HEK293 (cell line): ENCODE data around the gene FBXO40.

Experiments
- CTCF ChIA-PET: fragments of 350-600 bp; formaldehyde crosslinking; extraction: SDS; loops from one replicate; lab custom pipeline; 2021; ENCODE audit warnings: antibody characterized with exemption; lab: Yijun Ruan, JAX
- POLR2A ChIA-PET: fragments of 300-600 bp; formaldehyde crosslinking; extraction: SDS; loops from one replicate; lab custom pipeline; 2020; ENCODE audit warnings: antibody characterized with exemption, inconsistent platforms; lab: Yijun Ruan, JAX
- H3K27ac ChIP-seq: fragments of 200-500 bp; sonication (Bioruptor generic); 2 replicates; pipeline ENCODE4 v1.5.1; 2014; ENCODE audit warnings: low read depth, low read length, control low read depth, inconsistent platforms; ENCODE audit errors: extremely low read depth
- H3K36me3 ChIP-seq, 2 experiments: fragments of 200-500 bp in 1 of 2; sonication (Bioruptor generic) in 1 of 2; 1 replicate in 1 of 2; 2 replicates in 1 of 2; pipeline ENCODE4 v1.5.1; 2014 to 2017; ENCODE audit warnings: inconsistent platforms in 2 of 2, low read length in 2 of 2; ENCODE audit not compliant: control insufficient read depth in 2 of 2, insufficient read depth in 1 of 2
- H3K4me1 ChIP-seq: fragments of 200-500 bp; sonication (Bioruptor generic); 2 replicates; pipeline ENCODE4 v1.5.1; 2014; ENCODE audit warnings: mild to moderate bottlenecking, low read length, inconsistent platforms; ENCODE audit not compliant: control insufficient read depth, insufficient read depth
- H3K4me3 ChIP-seq: 2 replicates; pipeline ENCODE4 v1.5.1; 2011; ENCODE audit warnings: low read depth, mild to moderate bottlenecking, control low read depth, low read length, moderate library complexity
- H3K9me3 ChIP-seq: fragments of 200-500 bp; sonication (Bioruptor generic); 2 replicates; pipeline ENCODE4 v1.5.1; 2014; ENCODE audit warnings: low read depth, low read length, inconsistent platforms; ENCODE audit not compliant: control insufficient read depth, insufficient read depth
- FEZF1 ChIP-seq: fragments of 450-650 bp; formaldehyde crosslinking; IDR thresholded peaks from 2 replicates; pipeline ENCODE4 v1.5.1; 2016; ENCODE audit warnings: missing biosample characterization, missing genetic modification characterization
- GLI4 ChIP-seq: fragments of 450-650 bp; formaldehyde crosslinking; IDR thresholded peaks from 2 replicates; pipeline ENCODE4 v1.5.1; 2016; ENCODE audit warnings: missing biosample characterization, missing genetic modification characterization
- GLIS1 ChIP-seq: fragments of 450-650 bp; formaldehyde crosslinking; IDR thresholded peaks from 2 replicates; pipeline ENCODE4 v1.5.1; 2016; ENCODE audit warnings: missing biosample characterization, missing genetic modification characterization
- KLF8 ChIP-seq: fragments of 450-650 bp; formaldehyde crosslinking; IDR thresholded peaks from 2 replicates; pipeline ENCODE4 v1.5.1; 2016; ENCODE audit warnings: missing biosample characterization, missing genetic modification characterization
- MYNN ChIP-seq: fragments of 450-650 bp; formaldehyde crosslinking; IDR thresholded peaks from 2 replicates; pipeline ENCODE4 v1.5.1; 2016; ENCODE audit warnings: missing biosample characterization, missing genetic modification characterization, borderline replicate concordance
- REPIN1 ChIP-seq: fragments of 450-650 bp; formaldehyde crosslinking; IDR thresholded peaks from 2 replicates; pipeline ENCODE4 v1.5.1; 2017; ENCODE audit warnings: missing biosample characterization, missing genetic modification characterization, low read depth
- SP2 ChIP-seq: fragments of 450-650 bp; formaldehyde crosslinking; IDR thresholded peaks from 2 replicates; pipeline ENCODE4 v1.5.1; 2016; ENCODE audit warnings: missing biosample characterization, missing genetic modification characterization
- YY1 ChIP-seq: fragments of 450-650 bp; formaldehyde crosslinking; IDR thresholded peaks from 2 replicates; pipeline ENCODE4 v1.5.1; 2018; ENCODE audit warnings: missing biosample characterization, missing genetic modification characterization
- ZBTB1 ChIP-seq: fragments of 450-650 bp; formaldehyde crosslinking; IDR thresholded peaks from 2 replicates; pipeline ENCODE4 v1.5.1; 2016; ENCODE audit warnings: missing biosample characterization, missing genetic modification characterization
- ZBTB21 ChIP-seq: fragments of 450-650 bp; formaldehyde crosslinking; IDR thresholded peaks from 2 replicates; pipeline ENCODE4 v1.5.1; 2017; ENCODE audit warnings: missing biosample characterization, missing genetic modification characterization
- ZFP37 ChIP-seq: fragments of 450-650 bp; formaldehyde crosslinking; IDR thresholded peaks from 2 replicates; pipeline ENCODE4 v1.5.1; 2016; ENCODE audit warnings: missing biosample characterization, missing genetic modification characterization
- ZNF157 ChIP-seq: fragments of 450-650 bp; formaldehyde crosslinking; IDR thresholded peaks from 2 replicates; pipeline ENCODE4 v1.5.1; 2016; ENCODE audit warnings: missing biosample characterization, missing genetic modification characterization
- ZNF24 ChIP-seq: fragments of 450-650 bp; formaldehyde crosslinking; IDR thresholded peaks from 2 replicates; pipeline ENCODE4 v1.5.1; 2016; ENCODE audit warnings: missing biosample characterization, missing genetic modification characterization
- ZNF280C ChIP-seq: fragments of 450-650 bp; formaldehyde crosslinking; IDR thresholded peaks from 2 replicates; pipeline ENCODE4 v1.5.1; 2016; ENCODE audit warnings: missing biosample characterization, missing genetic modification characterization
- ZNF335 ChIP-seq: fragments of 450-650 bp; formaldehyde crosslinking; conservative IDR thresholded peaks from 2 replicates; pipeline ENCODE4 v1.5.1; 2016; ENCODE audit warnings: missing biosample characterization, missing genetic modification characterization
- ZNF341 ChIP-seq: fragments of 450-650 bp; formaldehyde crosslinking; IDR thresholded peaks from 2 replicates; pipeline ENCODE4; 2016; ENCODE audit warnings: low read depth, missing biosample characterization, missing genetic modification characterization
- ZNF416 ChIP-seq: fragments of 450-650 bp; formaldehyde crosslinking; IDR thresholded peaks from 2 replicates; pipeline ENCODE4 v1.5.1; 2016; ENCODE audit warnings: missing biosample characterization, missing genetic modification characterization
- ZNF514 ChIP-seq: fragments of 450-650 bp; formaldehyde crosslinking; IDR thresholded peaks from 2 replicates; pipeline ENCODE4 v1.5.1; 2016; ENCODE audit warnings: missing biosample characterization, missing genetic modification characterization
- ZNF518A ChIP-seq: fragments of 450-650 bp; formaldehyde crosslinking; conservative IDR thresholded peaks from 2 replicates; pipeline ENCODE4 v1.5.1; 2016; ENCODE audit warnings: low read depth, missing biosample characterization, missing genetic modification characterization
- ZNF529 ChIP-seq: fragments of 450-650 bp; formaldehyde crosslinking; IDR thresholded peaks from 2 replicates; pipeline ENCODE4 v1.5.1; 2017; ENCODE audit warnings: missing genetic modification characterization, missing biosample characterization; ENCODE audit not compliant: insufficient replicate concordance
- ZNF629 ChIP-seq: fragments of 450-650 bp; formaldehyde crosslinking; IDR thresholded peaks from 2 replicates; pipeline ENCODE4 v1.5.1; 2017; ENCODE audit warnings: missing biosample characterization, missing genetic modification characterization
- ZNF654 ChIP-seq: fragments of 450-650 bp; formaldehyde crosslinking; IDR thresholded peaks from 2 replicates; pipeline ENCODE4 v1.5.1; 2016; ENCODE audit warnings: low read depth, missing biosample characterization, missing genetic modification characterization
- ZNF777 ChIP-seq: fragments of 450-650 bp; formaldehyde crosslinking; IDR thresholded peaks from 2 replicates; pipeline ENCODE4 v1.5.1; 2017; ENCODE audit warnings: missing biosample characterization, missing genetic modification characterization, borderline replicate concordance
- TF ChIP-seq, protein P1 (sequence below): fragments of 450-650 bp; formaldehyde crosslinking; IDR thresholded peaks from 2 replicates; pipeline ENCODE4 v1.5.1; 2016; ENCODE audit warnings: missing biosample characterization, missing genetic modification characterization
- TF ChIP-seq, protein P2 (sequence below): fragments of 450-650 bp; formaldehyde crosslinking; IDR thresholded peaks from 2 replicates; pipeline ENCODE4 v1.5.1; 2017; ENCODE audit warnings: missing biosample characterization, missing genetic modification characterization

Gene FBXO40

GRCh38 chr3:121545574-121546455 is 47.4 kb upstream of the FBXO40 start, which contains the start of gene POLQ (continued):
- TF ChIP-seq ZNF654 (tag by site-specific recombination), result 0 out of 2 replicates have a peak, but pooled peaks have one; percentile 3
- TF ChIP-seq ZNF518A (tag by site-specific recombination), result peak; percentile 68
- no peak for TF ChIP-seq GLI4
- 0 out of 2 replicates have a peak, but pooled peaks have one; percentile 58 for TF ChIP-seq ZFP37 (tag by site-specific recombination)
- TF ChIP-seq SP2 (tag by site-specific recombination), result peak; percentile 69
- TF ChIP-seq ZNF629 (tag by site-specific recombination), result peak; percentile 42
- TF ChIP-seq KLF8 (tag by site-specific recombination), result 0 out of 2 replicates have a peak, but pooled peaks have one; percentile 16
- TF ChIP-seq, protein P1, sequence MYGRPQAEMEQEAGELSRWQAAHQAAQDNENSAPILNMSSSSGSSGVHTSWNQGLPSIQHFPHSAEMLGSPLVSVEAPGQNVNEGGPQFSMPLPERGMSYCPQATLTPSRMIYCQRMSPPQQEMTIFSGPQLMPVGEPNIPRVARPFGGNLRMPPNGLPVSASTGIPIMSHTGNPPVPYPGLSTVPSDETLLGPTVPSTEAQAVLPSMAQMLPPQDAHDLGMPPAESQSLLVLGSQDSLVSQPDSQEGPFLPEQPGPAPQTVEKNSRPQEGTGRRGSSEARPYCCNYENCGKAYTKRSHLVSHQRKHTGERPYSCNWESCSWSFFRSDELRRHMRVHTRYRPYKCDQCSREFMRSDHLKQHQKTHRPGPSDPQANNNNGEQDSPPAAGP (tag by site-specific recombination), result 0 out of 2 replicates have a peak, but pooled peaks have one; percentile 32
- TF ChIP-seq ZNF341 (tag by site-specific recombination), result peak; percentile 29; the same call in 1 of the 2 replicates
- TF ChIP-seq ZNF529 (tag by site-specific recombination), result no peak
- peak; percentile 33; the same call in 1 of the 2 replicates for TF ChIP-seq GLIS1 (tag by site-specific recombination)
- TF ChIP-seq ZNF416 (tag by site-specific recombination), result no peak
- peak; percentile 85 for TF ChIP-seq ZNF335 (tag by site-specific recombination)

DNA sequence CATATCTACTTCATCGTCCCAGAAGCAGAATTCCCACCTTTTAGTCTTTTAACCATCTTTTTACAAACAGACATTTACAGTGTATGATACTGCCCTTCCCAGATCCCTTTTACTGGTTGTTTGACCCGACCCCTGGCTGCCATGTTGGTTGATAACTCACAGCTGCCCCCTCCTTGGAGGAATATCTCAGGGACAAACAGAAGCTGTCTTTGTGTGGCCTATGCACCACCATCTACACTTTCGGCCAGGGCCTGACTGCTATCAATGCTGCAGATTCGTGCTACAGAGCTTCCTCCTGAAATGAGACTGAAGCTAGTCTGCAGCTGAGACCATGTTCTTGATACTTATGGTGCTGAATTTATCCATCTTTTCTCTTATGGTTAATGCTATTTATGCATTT is 40.8 kb upstream of the FBXO40 start:
- H3K36me3 ChIP-seq, result no peaks in the 10 kb centered on the region
- H3K4me3 ChIP-seq, result no peak overlapping the region
- POLR2A ChIA-PET, result no interaction called here
- H3K4me1 ChIP-seq, result no peaks in the 10 kb centered on the region
- CTCF ChIA-PET, result interaction anchor here (0.5 kb wide), 1 partner anchor 674 kb away, joined by 3 read pairs; no protein-coding TSS in a partner anchor
- H3K9me3 ChIP-seq, result no peaks in the 10 kb centered on the region
- no peak overlapping the region for H3K27ac ChIP-seq
- TF ChIP-seq ZBTB1 (tag by site-specific recombination) (no peak), ZBTB21 (tag by site-specific recombination) (no peak), ZNF24 (no peak), ZNF777 (tag by site-specific recombination) (no peak), ZNF514 (tag by site-specific recombination) (no peak), MYNN (no peak), ZNF157 (no peak), FEZF1 (tag by site-specific recombination) (no peak), ZNF280C (tag by site-specific recombination) (no peak), REPIN1 (no peak), YY1 (tag by site-specific recombination) (no peak)
- TF ChIP-seq, protein P2, sequence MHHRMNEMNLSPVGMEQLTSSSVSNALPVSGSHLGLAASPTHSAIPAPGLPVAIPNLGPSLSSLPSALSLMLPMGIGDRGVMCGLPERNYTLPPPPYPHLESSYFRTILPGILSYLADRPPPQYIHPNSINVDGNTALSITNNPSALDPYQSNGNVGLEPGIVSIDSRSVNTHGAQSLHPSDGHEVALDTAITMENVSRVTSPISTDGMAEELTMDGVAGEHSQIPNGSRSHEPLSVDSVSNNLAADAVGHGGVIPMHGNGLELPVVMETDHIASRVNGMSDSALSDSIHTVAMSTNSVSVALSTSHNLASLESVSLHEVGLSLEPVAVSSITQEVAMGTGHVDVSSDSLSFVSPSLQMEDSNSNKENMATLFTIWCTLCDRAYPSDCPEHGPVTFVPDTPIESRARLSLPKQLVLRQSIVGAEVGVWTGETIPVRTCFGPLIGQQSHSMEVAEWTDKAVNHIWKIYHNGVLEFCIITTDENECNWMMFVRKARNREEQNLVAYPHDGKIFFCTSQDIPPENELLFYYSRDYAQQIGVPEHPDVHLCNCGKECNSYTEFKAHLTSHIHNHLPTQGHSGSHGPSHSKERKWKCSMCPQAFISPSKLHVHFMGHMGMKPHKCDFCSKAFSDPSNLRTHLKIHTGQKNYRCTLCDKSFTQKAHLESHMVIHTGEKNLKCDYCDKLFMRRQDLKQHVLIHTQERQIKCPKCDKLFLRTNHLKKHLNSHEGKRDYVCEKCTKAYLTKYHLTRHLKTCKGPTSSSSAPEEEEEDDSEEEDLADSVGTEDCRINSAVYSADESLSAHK (tag by site-specific recombination), result no peak
